ENCODE results near the gene CEMP1.
"Not testable (repeated sequence)": the region's sequence is repeated elsewhere in the genome, so short reads cannot be mapped to it uniquely, and the experiment has no call there.

GRCh38 chr16:2540912-2541311 is 9.7 kb upstream of the CEMP1 start:
- not testable (repeated sequence) for TF ChIP-seq EZH2 (IDR thresholded peaks at IDR 0.05)
- TF ChIP-seq, protein P1, sequence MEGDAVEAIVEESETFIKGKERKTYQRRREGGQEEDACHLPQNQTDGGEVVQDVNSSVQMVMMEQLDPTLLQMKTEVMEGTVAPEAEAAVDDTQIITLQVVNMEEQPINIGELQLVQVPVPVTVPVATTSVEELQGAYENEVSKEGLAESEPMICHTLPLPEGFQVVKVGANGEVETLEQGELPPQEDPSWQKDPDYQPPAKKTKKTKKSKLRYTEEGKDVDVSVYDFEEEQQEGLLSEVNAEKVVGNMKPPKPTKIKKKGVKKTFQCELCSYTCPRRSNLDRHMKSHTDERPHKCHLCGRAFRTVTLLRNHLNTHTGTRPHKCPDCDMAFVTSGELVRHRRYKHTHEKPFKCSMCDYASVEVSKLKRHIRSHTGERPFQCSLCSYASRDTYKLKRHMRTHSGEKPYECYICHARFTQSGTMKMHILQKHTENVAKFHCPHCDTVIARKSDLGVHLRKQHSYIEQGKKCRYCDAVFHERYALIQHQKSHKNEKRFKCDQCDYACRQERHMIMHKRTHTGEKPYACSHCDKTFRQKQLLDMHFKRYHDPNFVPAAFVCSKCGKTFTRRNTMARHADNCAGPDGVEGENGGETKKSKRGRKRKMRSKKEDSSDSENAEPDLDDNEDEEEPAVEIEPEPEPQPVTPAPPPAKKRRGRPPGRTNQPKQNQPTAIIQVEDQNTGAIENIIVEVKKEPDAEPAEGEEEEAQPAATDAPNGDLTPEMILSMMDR (IDR thresholded peaks at IDR 0.05): not testable (repeated sequence)

Data from neural progenitor cell (in vitro differentiated cells).